ENCODE measurements around the gene EPHX1.
"Not testable (repeated sequence)": the region's sequence is repeated elsewhere in the genome, so short reads cannot be mapped to it uniquely, and the experiment has no call there.

Gene EPHX1

GRCh38 chr1:225777583-225778336 is 32.2 kb upstream of the EPHX1 start, which contains the start of gene SRP9:
Gene SRP9 (plus strand): TSS chr1:225777826. CDS start chr1:225777941, 115 bp downstream.
- DNase-seq (ENCODE audit: low spot score): peak; percentile 98

GRCh38 chr1:225778337-225778669 is 31.6 kb upstream of the EPHX1 start:
- no peak for DNase-seq (ENCODE audit: low spot score)

GRCh38 chr1:225779165-225779564 is 30.8 kb upstream of the EPHX1 start:
- DNase-seq (ENCODE audit: low spot score): not testable (repeated sequence)

- DNase-seq (ENCODE audit: low spot score): no peak
Observed at GRCh38 chr1:225780134-225780533, 29.8 kb upstream of the EPHX1 start.

- DNase-seq (ENCODE audit: low spot score): no peak
Observed at GRCh38 chr1:225780630-225781029, 29.3 kb upstream of the EPHX1 start.

GRCh38 chr1:225789142-225789541 is 20.8 kb upstream of the EPHX1 start:
- not testable (repeated sequence) for DNase-seq (ENCODE audit: low spot score)

GRCh38 chr1:225794954-225795353 is 15.0 kb upstream of the EPHX1 start:
- no peak for DNase-seq (ENCODE audit: low spot score)

- not testable (repeated sequence) for DNase-seq (ENCODE audit: low spot score)
Observed at GRCh38 chr1:225796097-225796496, 13.8 kb upstream of the EPHX1 start.

GRCh38 chr1:225801146-225801545 is 8.8 kb upstream of the EPHX1 start:
- DNase-seq (ENCODE audit: low spot score): not testable (repeated sequence)

GRCh38 chr1:225806249-225806648 is 3.7 kb upstream of the EPHX1 start:
- no peak for DNase-seq (ENCODE audit: low spot score)

GRCh38 chr1:225806736-225807135 is 3.2 kb upstream of the EPHX1 start:
- not testable (repeated sequence) for DNase-seq (ENCODE audit: low spot score)

GRCh38 chr1:225808136-225808535 is 1.8 kb upstream of the EPHX1 start:
- DNase-seq (ENCODE audit: low spot score): no peak

- peak; percentile 65 for DNase-seq (ENCODE audit: low spot score)
Observed at GRCh38 chr1:225810579-225811538, 935 bp downstream of the EPHX1 start.

GRCh38 chr1:225811622-225812487 is 1.9 kb downstream of the EPHX1 start:
- DNase-seq (ENCODE audit: low spot score): peak; percentile 69

- DNase-seq (ENCODE audit: low spot score): no peak
Observed at GRCh38 chr1:225812488-225813213, 2.7 kb downstream of the EPHX1 start.

GRCh38 chr1:225813214-225813964 is 3.5 kb downstream of the EPHX1 start:
- DNase-seq (ENCODE audit: low spot score): peak; percentile 16

GRCh38 chr1:225814381-225814780 is 4.5 kb downstream of the EPHX1 start:
- DNase-seq (ENCODE audit: low spot score): no peak

GRCh38 chr1:225815090-225815489 is 5.2 kb downstream of the EPHX1 start:
- not testable (repeated sequence) for DNase-seq (ENCODE audit: low spot score)

- no peak for DNase-seq (ENCODE audit: low spot score)
Observed at GRCh38 chr1:225815526-225816178, 5.7 kb downstream of the EPHX1 start.

Data from cerebellar cortex (tissue), 1 donor.